HG02981 (cell line): ENCODE results near the gene F7.

Source experiments
- ATAC-seq: cut with Tn5 transposase; IDR thresholded peaks from one replicate; pipeline ENCODE4 v1.9.1; 2021; ENCODE audit warnings: mild to moderate bottlenecking, moderate library complexity; ENCODE audit not compliant: unreplicated experiment

The F7 gene

DNA sequence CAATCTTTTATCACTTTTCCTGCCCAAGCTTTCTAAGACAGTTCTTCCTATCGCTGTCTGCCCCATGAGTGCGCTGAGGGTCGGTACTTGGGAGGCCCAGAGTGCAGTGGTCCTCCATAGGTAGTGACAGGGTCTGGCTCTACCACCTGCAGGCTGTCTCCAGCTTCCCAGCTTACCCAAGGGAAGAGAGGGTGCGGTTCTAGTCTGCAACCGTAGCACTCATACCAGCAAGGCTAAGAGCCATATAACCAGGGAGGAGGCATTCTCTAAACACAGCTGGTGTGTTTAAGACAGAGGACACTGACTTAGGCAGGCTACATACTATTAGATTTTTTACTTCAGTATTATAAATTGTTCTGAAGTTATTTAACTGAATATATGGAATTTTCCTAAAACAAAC is 61.1 kb downstream of the F7 start:
- ATAC-seq, result no peak

DNA sequence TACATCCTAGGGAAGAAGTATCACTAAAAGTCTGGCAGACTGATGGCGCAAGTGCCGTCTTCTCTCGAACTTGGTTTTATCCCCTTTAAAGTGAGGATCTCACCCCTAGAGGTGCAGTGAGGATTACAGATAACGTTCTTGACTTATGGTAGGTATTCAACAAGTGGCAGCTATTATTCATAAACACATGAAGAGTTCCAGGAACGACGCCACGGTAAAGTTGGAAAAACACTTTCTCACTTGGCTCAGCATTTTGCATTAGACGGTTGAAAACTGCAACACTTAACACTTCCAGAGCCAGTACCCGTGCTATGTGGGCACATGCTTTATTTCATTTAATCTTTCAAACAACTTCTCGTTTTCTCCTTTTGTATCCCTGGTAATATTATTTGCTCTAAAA is 61.6 kb downstream of the F7 start:
- ATAC-seq, result no peak

DNA sequence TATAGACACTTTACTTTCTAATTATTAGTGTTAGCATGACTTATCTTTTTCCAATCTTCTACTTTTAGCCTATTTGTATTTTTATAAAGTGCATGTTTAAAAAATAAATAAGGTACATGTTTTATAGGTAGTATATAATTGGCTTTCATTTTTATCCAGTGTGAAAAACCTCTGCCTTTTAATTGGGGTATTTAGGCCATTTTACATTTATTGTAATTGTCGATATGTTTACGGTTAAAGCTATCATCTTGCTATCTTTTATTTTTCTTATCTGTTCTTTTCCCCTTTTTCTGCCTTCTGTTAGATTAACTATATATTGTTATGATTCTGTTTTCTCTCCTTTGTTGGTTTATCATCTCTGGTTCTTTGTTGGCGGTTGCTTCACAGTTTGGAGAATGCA is 62.0 kb downstream of the F7 start:
- no peak for ATAC-seq

DNA sequence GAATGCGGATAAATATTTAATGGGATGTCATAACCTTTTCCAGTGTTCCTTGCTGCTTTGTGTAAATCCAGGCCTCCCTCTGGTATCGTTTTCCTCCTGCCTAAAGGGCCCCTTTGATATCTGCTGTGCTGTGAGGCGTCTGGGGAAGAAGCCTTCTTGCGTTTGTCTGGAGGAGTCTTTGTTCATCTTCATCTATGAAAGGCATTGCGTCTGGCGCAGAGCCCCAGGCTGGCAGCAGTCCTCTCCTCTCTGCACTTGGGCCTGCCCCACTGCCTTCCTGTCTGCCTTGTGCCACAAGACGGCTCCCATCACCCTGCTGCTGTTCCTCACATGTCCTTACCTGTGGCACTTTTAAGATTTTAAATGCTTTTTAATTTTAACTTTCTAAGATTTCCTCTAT is 62.6 kb downstream of the F7 start:
- ATAC-seq, result no peak

DNA sequence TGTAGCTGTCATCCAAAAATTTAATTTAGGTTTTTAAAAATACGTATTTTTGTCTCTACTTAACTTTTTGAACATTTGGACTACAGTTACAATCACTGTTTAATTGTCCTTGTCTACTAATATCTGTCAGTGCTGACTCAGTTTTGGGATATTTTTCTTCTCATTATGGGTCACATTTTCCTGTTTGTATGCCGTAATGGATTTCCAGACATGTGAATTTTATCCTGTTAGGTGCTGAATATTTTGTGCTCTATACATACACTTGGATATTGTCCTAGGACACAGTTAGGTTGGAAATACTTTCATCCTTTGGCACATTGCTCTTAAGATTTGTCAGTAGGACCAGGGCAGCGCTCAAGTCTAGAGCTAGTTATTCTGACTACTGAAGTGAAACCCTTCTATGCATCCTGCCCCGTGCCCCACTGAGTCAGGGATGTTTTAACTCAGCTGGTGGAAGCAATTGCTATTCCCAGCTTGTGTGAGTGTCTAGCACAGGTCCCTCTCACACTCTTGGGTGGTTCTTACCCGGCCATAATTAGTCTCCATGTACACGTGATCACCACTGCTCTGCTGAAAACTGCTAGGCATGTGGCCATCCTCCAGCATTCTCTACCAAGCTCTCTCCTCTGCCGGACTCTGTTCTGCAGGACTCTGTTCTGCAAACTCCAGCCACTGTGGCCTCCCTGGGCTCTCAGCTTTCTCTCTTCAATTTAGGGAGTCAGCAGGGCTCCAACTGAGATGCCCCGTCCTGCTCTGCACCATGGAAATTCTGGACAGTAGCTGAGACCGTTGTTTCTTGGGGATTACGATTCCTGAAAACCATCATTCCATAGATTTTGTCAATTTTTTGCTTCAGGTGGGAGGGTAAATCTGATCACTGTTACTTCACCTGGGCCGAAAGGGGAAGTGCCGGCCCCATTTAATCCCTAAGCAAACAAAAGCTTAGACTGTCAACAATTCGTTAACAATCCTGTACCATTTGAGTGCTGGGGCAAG is 64.0 kb downstream of the F7 start:
- ATAC-seq, result no peak
